UCSD-AML1 (cell line): ENCODE measurements around the gene RALGAPA2.
A peak's percentile ranks its signal among the peaks of the same experiment; 100 is the strongest.

ENCODE experiments used
- DNase-seq: peaks from one replicate; lab custom pipeline; 2025; ENCODE audit not compliant: unreplicated experiment; lab: John Stamatoyannopoulos, UW

RALGAPA2 gene

DNA sequence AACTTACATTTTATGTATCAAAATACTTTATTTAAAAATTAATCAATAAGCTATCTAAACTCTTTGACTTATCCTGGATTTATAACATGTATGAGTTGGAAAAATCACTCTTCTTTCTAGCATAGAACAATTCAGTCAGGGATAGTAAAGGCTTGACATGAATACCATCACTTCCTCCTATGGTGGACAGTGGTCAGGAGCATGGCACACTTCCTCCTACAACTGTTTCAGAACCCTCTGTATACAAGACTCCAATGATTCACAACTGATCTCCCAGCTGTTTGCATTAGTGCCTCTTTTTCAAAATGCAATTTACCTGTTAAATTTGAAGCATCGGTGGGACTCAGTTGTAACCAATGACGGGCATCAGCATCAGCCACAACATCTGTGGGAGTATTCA lies 129.7 kb downstream of the RALGAPA2 start:
- no peak for DNase-seq

DNA sequence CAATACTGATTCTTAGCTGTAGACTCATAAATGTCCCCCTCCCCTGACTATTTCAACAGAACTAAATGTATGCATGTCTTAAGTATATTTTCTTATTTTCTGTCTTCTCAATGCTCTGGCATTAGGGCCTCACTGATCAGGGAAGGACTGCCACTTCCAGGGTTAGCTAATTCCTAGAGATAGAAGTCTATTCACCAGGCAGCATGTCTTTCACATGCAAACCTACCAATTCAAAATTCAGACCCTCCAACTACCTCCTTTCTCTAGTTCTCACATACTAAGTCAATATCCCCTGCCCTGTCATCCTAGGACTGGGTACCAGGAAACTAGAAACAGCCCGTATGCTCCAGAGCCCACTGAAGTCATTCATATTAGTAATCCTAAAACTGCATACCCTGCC lies 132.3 kb downstream of the RALGAPA2 start:
- no peak for DNase-seq

DNA sequence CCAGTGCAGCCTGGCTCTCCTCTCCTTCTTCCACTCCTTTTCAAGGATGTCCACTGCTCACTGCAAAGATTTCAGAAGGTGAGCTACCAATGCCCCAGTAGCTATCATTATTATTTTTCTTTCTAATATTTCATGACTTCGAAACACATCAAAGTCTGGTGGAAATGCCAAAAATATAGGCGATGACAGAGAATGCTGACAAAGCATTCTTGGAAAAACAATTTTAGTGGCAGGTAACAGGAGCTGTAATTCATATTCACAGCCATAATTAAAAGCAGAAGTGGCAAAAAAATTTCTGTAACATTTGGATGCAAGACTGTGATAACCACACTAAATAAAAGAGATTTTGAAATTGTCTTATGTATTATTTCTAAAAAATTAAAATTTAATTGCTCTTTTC lies 133.6 kb downstream of the RALGAPA2 start:
- DNase-seq: no peak

DNA sequence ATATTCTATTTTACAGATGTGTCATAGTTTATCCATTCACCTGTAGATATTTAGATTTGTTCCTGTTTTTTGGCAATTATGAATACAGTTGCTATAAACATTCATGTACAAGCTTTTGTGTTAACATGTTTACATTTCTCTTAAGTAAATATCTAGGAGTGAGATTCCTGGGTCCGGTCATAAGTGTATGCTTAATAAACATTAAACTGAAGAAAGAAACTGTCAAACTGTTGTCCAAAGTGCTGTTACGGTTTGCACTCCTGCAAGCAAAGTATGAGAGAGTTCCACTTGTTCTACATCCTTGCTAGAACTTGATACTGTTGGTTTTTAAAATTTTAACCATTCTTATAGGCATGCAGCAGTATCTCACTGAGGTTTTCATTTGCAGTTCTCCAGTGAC lies 138.6 kb downstream of the RALGAPA2 start:
- DNase-seq: no peak

DNA sequence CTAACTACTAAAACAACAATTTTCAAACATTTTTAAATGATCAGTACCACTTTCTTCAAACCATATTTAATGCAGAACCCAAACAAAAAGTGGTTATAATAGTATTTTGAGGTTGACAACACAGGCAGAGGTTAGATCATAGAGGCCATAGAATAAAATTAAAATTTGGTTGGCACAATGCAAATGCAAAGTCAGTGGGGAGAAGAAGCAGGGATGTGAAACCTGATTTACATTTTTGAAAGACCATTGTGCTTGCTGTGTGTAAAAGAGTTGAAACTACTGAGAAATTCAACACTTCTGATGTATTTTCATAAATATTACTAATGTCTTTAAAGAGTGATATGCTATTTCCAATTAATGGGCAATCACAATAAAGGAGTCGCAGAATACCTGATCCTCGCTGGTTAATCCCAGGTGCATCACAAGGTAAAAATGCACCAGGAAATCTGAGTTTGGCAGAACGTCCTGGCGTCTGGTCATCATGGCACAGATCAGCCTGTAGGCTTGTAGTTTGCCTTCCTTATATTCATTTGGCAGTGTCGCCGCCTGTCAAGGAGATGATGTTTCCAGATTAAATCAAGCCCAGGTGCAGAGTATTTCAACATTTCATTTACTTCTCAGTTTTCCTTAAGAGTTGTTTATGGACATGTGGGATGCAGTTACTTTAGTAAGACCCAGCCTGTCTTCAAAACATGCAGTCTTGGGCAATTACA lies 141.2 kb downstream of the RALGAPA2 start:
- DNase-seq: no peak

DNA sequence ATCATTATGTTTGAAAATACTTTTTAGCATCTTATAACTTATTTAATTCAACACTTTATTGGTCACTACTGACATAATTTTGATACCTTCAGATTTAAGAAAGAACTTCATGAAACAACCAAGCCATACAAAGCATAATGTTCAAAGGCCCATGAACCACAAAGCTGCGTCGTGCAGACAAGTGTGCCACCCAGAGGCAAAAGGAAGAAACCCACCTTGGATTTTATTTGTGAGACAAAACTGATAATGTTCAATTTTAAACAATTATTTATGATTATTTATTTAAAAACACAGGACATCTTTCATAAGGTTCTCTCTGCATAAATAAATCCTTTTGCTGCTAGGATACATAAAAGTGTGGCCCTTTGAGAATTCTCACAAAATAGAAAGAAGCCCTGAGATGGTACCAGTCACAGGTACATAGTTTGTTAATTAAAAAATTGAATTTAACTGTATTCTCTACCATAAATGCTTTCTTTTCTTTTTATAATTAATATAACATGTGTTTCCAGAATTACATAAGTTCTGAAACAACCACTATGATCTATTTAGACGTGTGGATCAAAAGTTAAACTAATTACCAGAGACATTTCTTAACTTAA lies 143.7 kb downstream of the RALGAPA2 start:
- peak; percentile 19 for DNase-seq

DNA sequence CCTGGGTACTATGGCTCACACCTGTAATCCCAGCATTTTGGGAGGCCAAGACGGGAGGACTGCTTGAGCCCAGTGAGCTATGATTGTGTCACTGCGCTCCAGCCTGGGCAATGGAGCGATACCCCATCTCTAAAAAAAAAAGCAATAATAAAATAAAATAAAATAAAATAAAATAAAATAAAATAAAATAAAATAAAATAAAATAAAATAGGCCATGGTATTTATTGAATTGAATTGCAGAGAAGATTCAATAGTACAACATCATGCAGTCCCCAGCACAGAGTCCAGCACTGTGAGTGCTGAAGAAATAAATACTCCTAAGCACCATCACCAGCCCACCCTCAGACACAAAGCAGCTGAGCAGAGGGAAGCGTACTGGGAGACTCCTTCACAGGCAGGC lies 144.7 kb downstream of the RALGAPA2 start:
- no peak for DNase-seq

DNA sequence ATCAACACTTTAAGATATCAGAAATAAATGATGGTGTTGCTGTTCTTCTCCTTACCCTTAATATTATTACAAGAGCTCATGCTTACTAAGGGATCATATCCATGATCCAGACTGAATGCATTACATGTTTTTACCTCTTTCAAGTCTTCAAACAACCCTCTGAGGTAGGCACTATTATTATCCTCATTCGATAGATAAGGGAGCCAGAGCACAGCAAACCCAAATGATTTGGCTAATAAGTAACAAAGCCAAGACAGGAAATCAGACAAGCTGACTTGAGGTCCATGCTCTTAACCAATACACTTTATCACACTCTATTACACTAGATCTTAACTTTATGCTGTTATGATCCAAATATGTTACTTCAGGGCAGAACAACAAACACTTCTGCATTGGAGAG lies 145.9 kb downstream of the RALGAPA2 start:
- DNase-seq: no peak

DNA sequence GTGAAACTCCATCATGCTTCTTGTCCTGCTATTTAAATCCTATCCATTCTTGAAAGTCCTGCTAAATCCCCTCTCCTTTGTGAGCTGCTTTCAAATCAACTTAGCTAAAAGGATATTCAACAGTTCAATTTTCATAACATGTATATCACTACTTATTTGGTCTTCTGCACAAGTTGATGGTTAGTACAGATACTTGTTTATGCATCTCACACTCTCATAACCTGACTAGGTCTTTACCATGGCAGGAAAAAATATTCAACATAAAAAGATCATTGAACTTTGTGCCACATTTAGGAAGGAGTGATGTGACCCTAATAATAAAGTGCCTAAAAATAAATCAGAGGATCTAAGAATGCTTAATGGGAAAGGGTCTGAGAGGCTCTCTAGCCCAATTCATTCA lies 148.2 kb downstream of the RALGAPA2 start:
- no peak for DNase-seq

DNA sequence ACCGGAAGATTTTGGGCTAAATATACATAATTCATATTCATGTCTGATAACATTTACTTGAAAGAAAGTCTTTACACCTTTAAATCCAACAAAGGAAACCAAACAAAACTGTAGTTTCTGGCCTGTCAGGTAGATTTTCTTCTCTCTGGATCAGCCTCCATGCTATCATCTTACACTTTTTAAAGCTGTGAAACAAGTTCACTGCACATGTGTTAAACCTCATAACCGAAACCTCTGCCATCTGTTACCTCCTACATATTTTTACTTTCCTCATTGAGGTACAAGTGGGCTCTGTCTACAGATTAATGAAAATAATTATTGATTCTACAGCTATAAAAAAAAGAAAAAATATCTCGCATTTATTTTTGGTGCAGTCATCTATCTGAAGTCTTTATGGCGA lies 149.9 kb downstream of the RALGAPA2 start:
- no peak for DNase-seq

DNA sequence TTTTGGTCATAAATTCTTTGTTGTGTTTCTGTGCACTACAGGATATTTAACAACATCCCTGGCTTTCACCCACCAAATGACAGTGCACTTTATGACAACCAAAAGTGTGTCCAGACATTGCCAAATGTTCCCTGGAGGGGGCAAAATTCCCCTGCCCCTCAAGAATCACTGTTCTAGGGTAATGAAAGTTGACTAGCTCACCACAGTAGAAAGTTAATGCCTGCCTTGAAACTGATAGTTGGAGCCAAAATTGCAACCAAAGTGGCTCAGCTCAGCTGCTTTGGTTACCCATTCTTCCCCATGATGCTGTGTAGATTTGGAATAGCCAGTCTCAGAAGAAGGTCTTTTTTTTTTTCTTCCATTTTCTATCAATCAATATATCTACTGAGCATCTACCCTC lies 150.6 kb downstream of the RALGAPA2 start:
- no peak for DNase-seq

DNA sequence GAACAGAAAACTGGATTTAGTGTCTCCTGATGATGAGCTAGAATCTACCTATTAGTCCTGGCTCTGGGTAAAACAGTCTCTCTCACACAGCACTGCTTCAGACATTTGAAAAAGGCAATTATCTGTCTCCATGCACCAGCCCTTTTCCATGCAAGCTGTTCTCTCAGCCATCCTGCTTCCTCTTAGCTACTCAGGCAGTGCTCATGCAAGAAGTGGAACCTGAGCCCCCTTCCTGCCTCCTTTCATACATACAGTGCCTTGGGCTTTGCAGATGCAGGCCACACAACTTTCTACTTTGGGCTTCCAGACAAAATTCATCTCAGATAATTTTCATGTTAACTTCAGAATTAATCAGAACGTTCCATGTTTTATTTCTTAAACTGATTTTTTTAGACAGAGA lies 151.3 kb downstream of the RALGAPA2 start:
- DNase-seq: no peak

DNA sequence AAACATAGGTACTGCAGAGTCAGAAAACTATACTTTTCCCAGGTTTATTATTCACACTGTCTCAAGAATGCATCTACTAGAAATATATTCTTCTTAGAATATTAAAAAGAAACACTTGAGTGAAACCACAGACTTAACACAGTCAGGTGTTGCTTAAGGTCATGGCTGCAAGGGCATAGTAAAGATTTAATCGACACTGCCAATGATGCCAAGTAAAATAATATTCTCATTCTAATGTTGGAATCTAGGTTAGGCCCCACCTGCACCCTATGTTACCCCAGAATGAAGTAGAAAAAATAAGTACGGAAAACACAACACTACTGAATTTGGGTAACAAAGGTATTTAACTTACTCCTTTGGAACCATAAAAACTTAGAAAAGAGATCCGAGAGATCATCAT lies 155.0 kb downstream of the RALGAPA2 start:
- no peak for DNase-seq

DNA sequence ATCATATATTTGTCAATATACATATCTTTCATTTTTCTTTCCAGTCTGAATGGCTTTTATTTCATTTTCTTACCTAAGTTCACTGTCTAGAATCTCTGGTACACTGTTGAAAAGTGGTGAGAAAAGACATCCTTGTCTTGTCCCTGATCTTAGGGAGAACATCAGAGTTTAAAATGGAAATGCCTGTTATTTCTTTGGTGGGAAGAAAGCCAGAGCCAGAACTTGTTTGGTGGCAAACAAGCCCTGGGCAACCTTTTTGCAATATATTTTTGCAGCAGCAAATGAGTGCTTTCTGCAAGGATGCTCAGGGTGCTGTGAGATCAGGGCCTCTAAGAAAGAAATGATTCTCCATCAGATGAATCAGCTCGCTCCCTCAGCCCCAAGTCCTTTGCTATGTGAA lies 156.6 kb downstream of the RALGAPA2 start:
- DNase-seq: no peak

DNA sequence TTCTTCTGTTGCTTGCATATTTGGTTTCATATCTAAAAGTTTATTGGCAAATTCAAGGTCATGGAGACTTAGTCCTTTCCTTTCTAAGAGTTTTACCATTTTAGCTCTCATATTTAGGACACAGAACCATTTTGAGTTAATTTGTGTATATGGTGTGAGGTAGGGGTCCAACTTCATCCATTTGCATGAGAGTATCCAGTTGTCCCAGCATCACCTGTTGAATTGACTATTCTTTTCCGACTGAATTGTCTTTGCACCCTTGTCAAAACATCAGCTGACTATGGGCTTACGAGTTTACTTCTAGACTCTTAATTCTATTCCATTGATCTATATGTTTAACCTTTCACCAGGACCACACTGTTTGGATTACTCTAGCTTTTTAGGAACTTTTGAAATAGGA lies 157.5 kb downstream of the RALGAPA2 start:
- DNase-seq: no peak

DNA sequence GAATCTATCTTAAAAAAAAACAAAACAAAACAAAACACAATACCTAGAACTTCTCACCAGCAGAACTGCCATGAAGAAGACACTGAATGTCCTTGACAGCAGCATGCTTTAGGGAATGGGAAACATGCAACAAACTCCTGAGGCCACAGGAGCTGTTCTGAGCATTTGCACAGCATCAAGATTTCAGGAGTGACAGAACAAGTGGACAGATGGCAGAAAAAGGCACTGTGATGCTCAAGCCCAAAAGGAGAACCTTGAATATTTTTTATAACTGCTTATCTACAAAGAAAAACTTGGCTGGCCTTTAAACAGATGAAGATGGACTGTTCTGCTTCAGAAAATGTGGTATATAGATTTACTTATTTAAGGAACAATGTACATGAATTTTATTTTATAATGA lies 158.9 kb downstream of the RALGAPA2 start:
- DNase-seq: no peak

DNA sequence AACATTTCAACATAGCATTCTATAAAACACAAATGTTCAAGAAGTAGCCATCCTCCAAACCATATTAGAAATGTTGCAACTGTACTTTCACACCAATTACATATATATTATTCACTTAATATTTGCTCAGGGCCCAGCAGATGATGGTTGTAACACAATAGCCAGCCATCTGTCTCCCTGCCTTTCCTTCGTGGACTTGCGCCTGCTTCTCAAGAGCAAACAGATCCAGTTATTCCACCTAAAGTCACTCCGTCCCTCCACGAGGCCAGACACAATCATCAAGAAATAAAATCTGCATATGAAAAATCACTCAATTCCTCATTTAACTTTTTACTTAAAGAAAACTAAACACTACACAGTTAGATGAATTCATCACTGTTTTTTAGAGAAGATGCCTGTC lies 160.4 kb downstream of the RALGAPA2 start:
- DNase-seq: no peak

DNA sequence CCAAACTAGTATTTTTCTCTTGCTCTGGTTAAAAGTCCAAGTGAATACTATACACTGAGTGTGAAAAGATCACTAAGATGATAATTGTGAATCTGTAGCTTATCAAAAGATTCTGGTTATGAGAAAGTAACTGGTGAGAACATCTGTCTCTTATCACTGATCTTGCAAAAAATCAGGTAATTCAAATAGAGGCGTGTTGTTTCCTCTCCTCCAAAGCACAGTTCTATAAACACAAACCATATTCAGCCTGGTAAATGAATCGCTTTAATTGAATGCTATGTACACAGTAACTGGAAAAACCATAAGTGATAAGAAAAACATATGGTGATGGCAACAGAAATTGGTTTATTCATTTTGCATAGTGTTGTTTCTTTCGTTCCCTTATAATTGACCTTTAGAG lies 161.0 kb downstream of the RALGAPA2 start:
- DNase-seq: no peak

DNA sequence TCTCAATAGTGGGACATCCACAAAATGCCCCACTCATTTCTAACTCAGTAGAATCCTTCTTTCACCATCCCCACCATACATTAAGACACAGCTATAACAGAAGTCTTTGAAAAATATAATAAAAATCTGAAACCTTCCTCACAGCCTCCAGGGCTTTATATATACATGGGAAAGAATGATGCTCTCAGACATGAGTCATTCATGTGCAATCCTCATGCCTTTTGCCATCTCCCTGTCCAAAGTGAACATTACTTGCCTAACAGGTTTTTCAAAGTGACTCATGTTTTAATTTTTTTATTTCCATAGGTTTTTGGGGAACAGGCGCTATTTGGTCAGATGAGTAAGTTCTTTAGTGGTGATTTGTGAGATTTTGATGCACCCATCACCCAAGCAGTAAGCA lies 162.7 kb downstream of the RALGAPA2 start:
- no peak for DNase-seq

DNA sequence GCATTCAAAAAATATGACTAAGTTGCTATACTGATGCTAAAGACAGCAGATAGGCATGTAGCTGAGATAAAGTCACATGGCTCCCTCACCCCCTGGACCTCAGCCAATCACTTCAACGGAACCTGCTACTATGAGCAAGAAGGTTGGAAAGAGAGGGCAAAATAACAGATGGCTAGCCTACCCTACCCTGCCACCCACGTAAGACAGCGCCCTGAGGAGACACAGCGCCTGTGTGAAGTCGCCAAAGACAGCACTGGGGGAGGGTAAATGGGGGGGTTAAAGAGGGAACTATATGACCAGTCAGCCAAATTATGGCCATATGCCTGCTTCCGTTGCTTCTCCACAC lies 163.2 kb downstream of the RALGAPA2 start:
- DNase-seq: no peak

DNA sequence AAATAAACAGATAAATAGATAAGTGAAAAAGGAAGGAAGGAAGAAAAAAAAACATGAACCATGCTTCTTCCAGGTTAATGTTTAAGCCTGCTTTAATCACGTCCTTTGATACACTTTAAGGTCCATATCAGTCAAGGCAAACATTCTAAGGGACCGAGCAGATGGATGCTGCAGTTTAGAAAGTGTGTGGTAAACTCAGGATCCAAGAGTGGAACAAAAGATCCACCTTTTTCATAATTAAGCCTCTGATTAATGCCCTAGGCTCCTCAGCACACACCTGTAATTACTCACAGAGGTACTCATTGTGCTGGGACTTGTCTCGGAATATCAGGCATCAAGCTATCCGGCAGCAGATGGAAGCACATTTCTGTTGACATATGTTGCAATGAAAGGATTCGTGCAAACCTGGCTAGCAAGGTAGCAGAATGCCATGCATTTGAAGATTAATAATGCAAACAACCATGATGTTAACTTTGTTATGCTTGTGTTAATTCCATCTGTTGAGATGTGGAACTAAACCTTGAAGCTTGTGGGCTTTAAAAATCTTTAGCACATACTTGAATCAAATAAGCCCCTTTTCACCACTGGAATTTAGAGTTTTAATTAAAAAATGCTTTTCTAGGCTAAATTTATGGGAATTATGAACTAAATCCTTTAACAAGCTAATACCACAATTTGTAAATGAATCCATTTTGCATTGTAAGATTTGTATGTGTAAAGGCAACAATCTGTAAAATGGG lies 163.7 kb downstream of the RALGAPA2 start:
- DNase-seq: no peak

DNA sequence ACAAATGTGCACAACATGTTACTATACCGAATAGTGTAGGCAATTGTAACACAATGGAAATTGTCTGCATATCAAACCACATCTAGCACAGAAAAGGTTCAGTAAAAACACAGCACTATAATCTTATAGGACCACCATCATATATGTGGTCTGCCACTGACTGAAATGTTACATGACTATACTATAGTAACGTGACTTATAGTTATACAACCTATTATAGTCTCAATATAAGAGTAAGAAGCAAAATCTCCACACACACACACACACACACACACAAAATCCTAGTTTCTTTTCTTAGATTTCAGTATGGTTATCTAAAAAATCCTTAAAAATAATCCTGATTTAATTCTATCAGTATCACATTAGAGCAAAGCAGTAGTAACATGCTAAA lies 164.6 kb downstream of the RALGAPA2 start:
- no peak for DNase-seq
